Keratinocyte (primary cell): Measurements from ENCODE around the gene NPTX1. TPM values are rescaled to one million over a fixed set of nuclear protein-coding genes. Genes with fewer than 3 reads are reported as not detected.

Experiments used
- DNase-seq: peaks from one replicate; pipeline ENCODE4 v3.0.0-alpha.2; 2011; ENCODE audit warnings: low read depth, missing footprints, low spot score
- FAIRE-seq: peaks from 2 replicates; lab custom pipeline; 2011; peaks lifted over from hg19 to GRCh38; lab: Jason Lieb, UNC
- H2AFZ ChIP-seq: 2 replicates; pipeline ENCODE4 v1.6.0; 2012; ENCODE audit warnings: low read length, control low read depth, inconsistent platforms; ENCODE audit not compliant: control insufficient read depth
- H3K27ac ChIP-seq: 2 replicates; pipeline ENCODE4 v1.5.1; 2011; ENCODE audit warnings: low read length; ENCODE audit not compliant: control insufficient read depth, insufficient read depth
- H3K27me3 ChIP-seq: 3 replicates; pipeline ENCODE4 v1.6.0; 2011; ENCODE audit warnings: low read length; ENCODE audit not compliant: control insufficient read depth, insufficient read depth; ENCODE audit errors: extremely low read depth
- H3K36me3 ChIP-seq, 2 experiments: 2 replicates in 1 of 2; 3 replicates in 1 of 2; pipeline ENCODE4 v1.5.1; 2011; ENCODE audit warnings: low read length in 2 of 2, mild to moderate bottlenecking in 1 of 2; ENCODE audit not compliant: control insufficient read depth in 2 of 2, insufficient read depth in 2 of 2; ENCODE audit errors: extremely low read depth in 1 of 2
- H3K4me1 ChIP-seq: 3 replicates; pipeline ENCODE4 v1.5.1; 2011; ENCODE audit warnings: low read length; ENCODE audit not compliant: control insufficient read depth, insufficient read depth; ENCODE audit errors: extremely low read depth
- H3K4me2 ChIP-seq: 3 replicates; pipeline ENCODE4 v1.6.0; 2011; ENCODE audit warnings: low read depth, low read length; ENCODE audit not compliant: control insufficient read depth, insufficient read depth; ENCODE audit errors: extremely low read depth
- H3K4me3 ChIP-seq, 3 experiments: fragments of 200-600 bp in 1 of 3; sonication (generic) in 1 of 3; 2 replicates in 2 of 3; 3 replicates in 1 of 3; pipeline ENCODE4 v1.5.1; 2011 to 2016; ENCODE audit warnings: low read length in 3 of 3, mild to moderate bottlenecking in 3 of 3, control low read depth in 2 of 3, inconsistent platforms in 1 of 3, low read depth in 1 of 3, mixed read lengths in 1 of 3, mixed run types in 1 of 3, moderate library complexity in 1 of 3; ENCODE audit not compliant: control insufficient read depth in 2 of 3, insufficient read depth in 2 of 3; ENCODE audit errors: extremely low read depth in 1 of 3
- H3K79me2 ChIP-seq: 2 replicates; pipeline ENCODE4 v1.6.0; 2012; ENCODE audit warnings: low read length; ENCODE audit not compliant: control insufficient read depth, insufficient read depth
- H3K9ac ChIP-seq: 3 replicates; pipeline ENCODE4 v1.6.0; 2011; ENCODE audit warnings: low read length; ENCODE audit not compliant: control insufficient read depth, insufficient read depth; ENCODE audit errors: extremely low read depth
- H3K9me1 ChIP-seq: 3 replicates; pipeline ENCODE4 v1.6.0; 2011; ENCODE audit warnings: low read length; ENCODE audit not compliant: control insufficient read depth, insufficient read depth; ENCODE audit errors: extremely low read depth
- H3K9me3 ChIP-seq: 2 replicates; pipeline ENCODE4 v1.5.1; 2012; ENCODE audit warnings: low read depth, low read length; ENCODE audit not compliant: control insufficient read depth
- H4K20me1 ChIP-seq: 3 replicates; pipeline ENCODE4 v1.6.0; 2011; ENCODE audit warnings: low read length; ENCODE audit not compliant: control insufficient read depth, insufficient read depth; ENCODE audit errors: extremely low read depth
- CTCF ChIP-seq, 3 experiments: IDR thresholded peaks in 1 of 3; conservative IDR thresholded peaks in 1 of 3; optimal IDR thresholded peaks in 1 of 3; 2 replicates in 2 of 3; 3 replicates in 1 of 3; pipeline versions ENCODE3 to v1.5.1; 2011; ENCODE audit warnings: low read length in 3 of 3, mild to moderate bottlenecking in 3 of 3, moderate library complexity in 2 of 3, control low read depth in 1 of 3, inconsistent platforms in 1 of 3; ENCODE audit not compliant: insufficient read depth in 2 of 3; ENCODE audit errors: extremely low read depth in 1 of 3
- EZH2 ChIP-seq: IDR thresholded peaks from one replicate; pipeline ENCODE4 v1.6.1; 2012; ENCODE audit warnings: inconsistent platforms, mild to moderate bottlenecking, low read length, moderate library complexity
- dilution Hi-C: fragments of 300-500 bp; cut with MboI; formaldehyde crosslinking; loops from one replicate; pipeline ENCODE4 v1.7.0; 2020; ENCODE audit warnings: low sequenced_read_pairs; ENCODE audit not compliant: extremely low pct_ligation_motif_present
- polyA plus RNA-seq, 5 experiments: library from polyadenylated mRNA; depleted of rRNA in 3 of 5; stranded (reverse) in 3 of 5; stranded (forward) in 1 of 5; unstranded in 1 of 5; fragments of >200 nt; gene quantifications; 1 replicate in 1 of 5; 2 replicates in 3 of 5; 3 replicates in 1 of 5; pipeline versions ENCODE4 v1.2.1 to v1.2.3, GENCODE V29; 2011 to 2012; ENCODE audit warnings: missing spikeins in 2 of 5, low read depth in 1 of 5, low replicate concordance in 1 of 5

NPTX1 gene
- polyA plus RNA-seq, 1 donor (not counting 4 experiments of a cell fraction or from before 2014, with no cell fraction given) = 0.03 TPM

DNA sequence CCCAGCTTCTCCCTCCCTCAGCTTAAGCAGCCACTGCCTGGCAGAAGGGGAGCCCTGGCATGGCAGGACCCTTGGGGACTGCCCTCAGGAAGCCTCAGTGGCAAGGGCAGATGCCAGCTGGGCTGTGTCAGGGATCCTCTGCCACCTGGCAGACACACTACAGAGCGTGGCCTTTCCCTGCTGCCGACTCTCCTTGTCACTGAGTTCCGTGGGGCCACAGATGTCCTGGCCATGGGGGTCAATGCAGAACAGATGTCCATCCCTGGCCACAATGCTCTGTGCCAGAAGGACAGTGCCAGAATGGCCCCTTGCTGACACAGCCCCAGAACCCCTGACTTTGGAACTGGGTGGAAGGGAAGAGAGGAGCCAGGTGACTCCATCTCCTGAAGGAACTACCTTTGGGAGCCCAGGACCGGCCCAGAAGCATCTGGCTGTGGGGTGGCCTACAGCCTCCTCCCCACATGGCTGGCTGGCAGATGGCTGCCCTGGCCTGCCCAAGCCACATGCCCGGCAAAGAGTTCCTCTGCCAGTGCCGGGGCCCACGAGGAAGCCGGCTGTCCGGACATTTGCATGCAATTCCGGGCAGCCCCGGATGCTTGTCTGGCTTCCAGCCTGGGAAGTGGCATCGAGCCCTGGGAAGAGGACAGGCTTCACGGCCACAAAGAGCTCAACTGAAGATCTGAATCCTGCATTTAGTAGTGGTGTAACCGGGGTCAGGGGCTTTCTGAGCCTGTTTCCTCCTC, 24.1 kb downstream of the NPTX1 start:
- H3K4me1 ChIP-seq = peaks cover 28% of the 10 kb centered on the region
- FAIRE-seq (no peak), DNase-seq (no peak)
- no peak overlapping the region for H3K4me2 ChIP-seq
- H3K9ac ChIP-seq = no peak overlapping the region
- no peak overlapping the region for H3K4me3 ChIP-seq
- no peak for TF ChIP-seq EZH2
- TF ChIP-seq CTCF (optimal IDR thresholded peaks at IDR 0.05 in 1 of 3, IDR thresholded peaks at IDR 0.05 in 1 of 3, conservative IDR thresholded peaks at IDR 0.05 in 1 of 3; ENCODE audit: extremely low read depth in 1 of 3, insufficient read depth in 2 of 3, low read length in 3 of 3) = no peak
- H2AFZ ChIP-seq = no peak overlapping the region
- H3K27ac ChIP-seq = no peak overlapping the region
- no peaks in the 10 kb centered on the region for H3K9me1 ChIP-seq
- H3K27me3 ChIP-seq = no peaks in the 10 kb centered on the region
- dilution Hi-C loops = no loop called here
- H3K79me2 ChIP-seq = no peaks in the 10 kb centered on the region
- H3K36me3 ChIP-seq = no peaks in the 10 kb centered on the region
- no peaks in the 10 kb centered on the region for H4K20me1 ChIP-seq
- no peaks in the 10 kb centered on the region for H3K9me3 ChIP-seq

GRCh38 chr17:80451104-80451775, 25.2 kb downstream of the NPTX1 start:
- no peaks in the 10 kb centered on the region for H3K9me1 ChIP-seq
- no peaks in the 10 kb centered on the region for H4K20me1 ChIP-seq
- FAIRE-seq = no peak
- H3K4me1 ChIP-seq = peaks cover 28% of the 10 kb centered on the region
- no peaks in the 10 kb centered on the region for H3K9me3 ChIP-seq
- no peak for DNase-seq
- H3K4me3 ChIP-seq = no peak overlapping the region
- H3K36me3 ChIP-seq = no peaks in the 10 kb centered on the region
- dilution Hi-C loops = no loop called here
- no peak overlapping the region for H2AFZ ChIP-seq
- TF ChIP-seq EZH2 (no peak), CTCF (optimal IDR thresholded peaks at IDR 0.05 in 1 of 3, IDR thresholded peaks at IDR 0.05 in 1 of 3, conservative IDR thresholded peaks at IDR 0.05 in 1 of 3; ENCODE audit: extremely low read depth in 1 of 3, insufficient read depth in 2 of 3, low read length in 3 of 3) (no peak)
- no peaks in the 10 kb centered on the region for H3K79me2 ChIP-seq
- no peak overlapping the region for H3K27ac ChIP-seq
- no peak overlapping the region for H3K9ac ChIP-seq
- no peaks in the 10 kb centered on the region for H3K27me3 ChIP-seq
- H3K4me2 ChIP-seq = no peak overlapping the region
